ENCODE measurements around the gene PZP.
"Not testable (repeated sequence)": the region's sequence is repeated elsewhere in the genome, so short reads cannot be mapped to it uniquely, and the experiment has no call there.

PZP gene

DNA sequence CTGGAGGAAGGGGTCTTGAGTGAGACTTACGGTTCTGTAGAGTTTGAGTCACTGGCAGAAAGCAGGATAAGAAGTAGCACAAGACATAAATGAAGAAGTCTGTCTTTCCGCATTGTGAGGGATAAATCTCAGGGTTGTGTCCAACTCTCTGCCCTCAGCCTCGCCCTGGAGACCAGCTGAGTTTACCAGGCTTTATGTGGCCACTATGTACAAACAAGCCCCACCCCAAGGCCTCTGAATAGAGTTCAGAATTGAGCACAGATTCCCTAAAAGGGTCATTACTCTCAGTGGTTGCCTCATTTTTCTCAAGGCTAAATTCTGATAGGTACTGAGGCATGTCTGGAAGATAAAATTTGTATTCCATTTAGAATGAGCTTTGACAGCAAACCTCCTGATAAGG lies at the start of gene PZP:
PZP (minus strand) TSS at position 167 of the 400 bp plus-strand sequence; CDS start at position 113, 54 bp downstream.
- no peak for DNase-seq

DNA sequence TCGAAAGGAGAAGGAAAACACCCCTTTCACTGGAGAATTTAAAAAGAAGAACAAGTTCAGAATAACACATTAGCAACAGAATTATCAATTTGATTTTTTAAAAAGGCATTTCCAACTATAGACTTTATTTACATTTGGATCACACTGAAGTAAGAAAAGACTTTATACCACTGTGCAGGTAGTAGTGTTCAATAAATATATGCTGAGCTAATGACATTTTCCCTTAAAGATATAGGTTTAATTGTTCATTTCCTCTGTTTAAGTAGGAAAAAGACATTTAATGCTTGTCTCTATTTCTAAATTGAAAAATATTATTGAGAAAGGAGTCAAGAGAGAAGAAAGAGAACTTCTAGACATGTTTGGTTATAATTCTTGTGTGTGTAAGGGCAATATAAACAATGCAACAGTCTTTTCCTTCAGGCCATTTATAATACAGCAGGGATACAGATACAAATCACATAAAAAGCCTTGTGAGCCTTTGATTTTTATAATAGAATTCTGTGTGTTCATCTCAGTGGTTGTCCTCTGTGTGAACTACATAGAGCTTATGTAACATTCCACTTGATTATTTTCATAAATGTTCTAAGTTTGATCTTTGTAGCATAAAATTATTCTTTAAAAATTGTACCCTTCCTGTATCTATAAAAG lies 48.7 kb upstream of the PZP start:
- DNase-seq, result no peak

DNA sequence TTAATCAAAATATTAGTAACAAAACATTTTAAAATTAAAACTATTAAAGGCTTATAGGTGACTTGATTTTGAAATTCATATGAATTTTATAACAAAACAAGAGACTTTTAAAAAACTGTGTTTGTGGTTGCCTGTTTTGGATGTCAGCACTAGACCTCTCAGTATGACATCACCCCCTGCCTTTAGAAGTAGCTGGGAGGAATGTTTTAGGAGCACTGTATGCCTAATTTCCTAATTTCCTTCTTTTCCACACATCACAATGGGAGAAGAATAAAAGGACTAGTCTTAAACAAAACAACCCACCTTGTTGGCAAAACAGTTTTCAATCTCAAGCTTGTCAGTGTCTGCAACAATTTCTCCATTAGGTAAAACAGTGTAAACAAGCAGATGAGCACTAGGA lies 48.1 kb upstream of the PZP start:
- no peak for DNase-seq

DNA sequence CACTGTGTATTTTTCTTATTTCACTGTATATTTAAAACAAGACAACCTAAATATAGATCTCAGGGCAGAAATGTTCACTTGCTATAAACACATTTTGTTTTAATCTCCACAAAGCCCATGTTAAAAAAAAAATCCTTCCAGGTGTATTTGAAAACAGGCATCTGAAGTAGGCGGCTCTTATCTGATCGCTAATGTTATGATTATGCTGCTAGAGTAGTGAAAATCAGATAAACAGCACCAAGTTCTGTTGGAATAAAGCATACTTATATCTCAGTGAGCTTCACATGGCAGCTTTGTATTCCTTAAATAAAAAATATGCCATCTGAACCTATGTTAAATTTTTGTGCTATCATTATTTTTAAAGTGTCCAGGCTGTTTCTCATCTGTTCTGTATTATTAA lies 47.6 kb upstream of the PZP start:
- DNase-seq, result no peak

DNA sequence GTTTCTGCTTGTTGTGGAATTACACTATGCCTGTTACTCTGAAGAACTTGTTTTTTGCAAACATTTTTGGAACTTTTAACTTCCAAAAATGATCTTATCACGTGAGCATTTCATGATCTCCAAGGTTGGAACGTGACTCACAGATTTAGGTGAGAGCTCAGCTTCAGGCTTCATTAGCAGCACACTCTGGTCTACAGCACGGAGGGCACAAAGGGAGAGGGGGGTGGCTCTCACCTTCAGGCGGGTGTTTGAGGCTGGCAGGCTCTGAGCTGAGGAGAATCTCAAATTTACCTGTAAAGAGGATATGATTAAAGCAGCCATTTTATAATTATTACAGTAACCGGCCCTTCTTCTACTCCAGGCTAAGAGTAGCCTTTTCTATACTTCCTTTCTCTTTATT lies 45.3 kb upstream of the PZP start:
- DNase-seq, result no peak

DNA sequence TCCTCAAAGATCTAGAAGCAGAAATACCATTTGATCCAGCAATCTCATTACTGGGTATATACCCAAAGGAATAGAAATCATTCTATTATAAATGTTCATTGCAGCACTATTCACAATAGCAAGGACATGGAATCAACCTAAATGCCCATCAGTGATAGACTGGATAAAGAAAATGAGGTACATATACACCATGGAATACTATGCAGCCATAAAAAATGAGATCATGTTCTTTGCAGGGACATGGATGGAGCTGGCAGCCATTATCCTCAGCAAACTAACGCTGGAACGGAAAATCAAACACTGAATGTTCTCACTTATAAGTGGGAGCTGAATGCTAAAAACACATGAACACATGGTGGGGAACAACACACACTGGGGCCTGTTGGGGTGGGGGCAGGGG lies 44.6 kb upstream of the PZP start:
- DNase-seq, result not testable (repeated sequence)

DNA sequence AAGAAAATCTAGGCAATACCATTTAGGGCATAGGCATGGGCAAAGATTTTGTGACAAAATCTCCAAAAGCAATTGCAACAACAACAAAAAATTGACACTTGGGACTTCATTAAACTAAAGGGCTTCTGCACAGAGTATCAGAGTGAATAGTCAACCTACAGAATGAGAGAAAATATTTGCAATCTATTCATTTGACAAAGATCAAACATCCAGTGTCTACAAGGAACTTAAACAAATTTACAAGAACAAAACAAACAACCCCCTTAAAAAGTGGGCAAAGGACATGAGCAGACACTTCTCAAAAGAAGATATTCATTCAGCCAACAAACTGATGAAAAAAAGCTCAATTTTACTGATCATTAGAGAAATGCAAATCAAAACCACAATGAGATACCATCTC lies 44.1 kb upstream of the PZP start:
- no peak for DNase-seq

GRCh38 chr12:9248435-9248834 lies 40.2 kb upstream of the PZP start:
- DNase-seq, result no peak

GRCh38 chr12:9244894-9245293 lies 36.7 kb upstream of the PZP start:
- DNase-seq, result peak; percentile 90

GRCh38 chr12:9243999-9244649 lies 35.9 kb upstream of the PZP start:
- peak; percentile 21 for DNase-seq

- DNase-seq, result no peak
These were observed 33.1 kb upstream of the PZP start for GRCh38 chr12:9241301-9241700.

DNA sequence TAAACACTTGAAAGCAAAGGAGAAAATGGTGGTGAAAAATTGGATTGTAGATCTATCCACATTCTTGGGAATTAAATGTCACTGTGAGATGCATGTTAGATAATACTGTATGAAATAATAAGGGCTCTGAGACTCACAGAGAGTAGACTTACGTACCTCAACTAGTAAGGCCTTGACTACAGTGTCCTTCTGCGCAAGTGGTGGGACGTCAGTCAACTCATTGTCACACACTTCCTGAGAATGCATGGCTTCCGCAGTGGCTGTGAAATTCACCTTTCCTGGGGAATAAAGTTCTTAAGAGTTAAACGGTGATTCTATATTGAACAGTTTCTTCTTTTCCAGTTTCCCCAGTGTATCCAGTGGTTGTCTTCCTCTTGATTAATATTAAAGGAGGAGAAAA lies 32.6 kb upstream of the PZP start:
- no peak for DNase-seq

DNA sequence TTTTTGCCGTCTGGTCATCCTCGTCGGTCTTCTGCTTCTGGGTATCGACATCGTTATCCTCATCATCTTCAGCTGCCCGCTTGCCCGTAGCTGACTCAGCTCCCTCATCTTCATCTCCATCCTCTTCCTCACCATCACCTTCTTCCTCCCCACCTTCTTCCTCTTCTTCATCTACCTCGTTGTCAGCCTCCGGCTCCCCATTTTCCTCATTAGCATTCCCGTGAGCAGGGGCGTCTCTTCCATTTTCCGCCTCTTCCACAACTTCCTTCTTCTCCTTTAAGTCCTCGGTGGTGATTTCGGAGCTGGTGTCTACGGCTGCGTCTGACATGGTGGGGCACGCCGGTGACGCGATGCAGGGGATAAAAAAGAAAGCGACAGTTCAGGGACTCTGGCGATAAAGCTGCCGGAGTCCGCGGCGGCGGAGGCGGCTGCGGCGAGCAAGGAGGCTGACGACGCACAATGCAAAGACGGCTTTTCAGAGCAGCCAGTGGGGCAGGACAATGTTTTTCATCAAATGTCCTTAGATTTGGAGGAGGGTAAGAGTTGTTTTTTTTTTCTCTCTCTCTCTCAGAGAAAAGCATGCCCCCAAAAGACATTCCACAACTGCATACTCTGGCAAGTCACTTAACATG lies 31.9 kb upstream of the PZP start:
- DNase-seq, result peak; percentile 52

DNA sequence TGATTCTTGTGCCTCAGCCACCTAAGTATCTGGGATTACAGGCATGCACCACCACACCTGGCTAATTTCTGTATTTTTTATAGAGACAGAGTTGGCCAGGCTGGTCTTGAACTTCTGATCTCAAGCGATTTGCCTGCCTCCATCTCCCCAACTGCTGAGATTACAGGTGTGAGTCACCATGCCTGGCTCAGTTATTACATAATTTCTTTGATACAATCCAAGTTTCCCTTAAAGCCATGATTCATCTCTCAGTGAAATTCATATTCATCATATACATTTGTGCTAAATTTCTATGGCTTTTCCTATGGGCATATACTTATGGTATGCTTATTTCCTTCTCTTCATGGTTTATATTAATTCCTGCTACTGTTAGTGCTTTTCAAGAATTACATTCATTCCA lies 29.1 kb upstream of the PZP start:
- DNase-seq, result no peak

DNA sequence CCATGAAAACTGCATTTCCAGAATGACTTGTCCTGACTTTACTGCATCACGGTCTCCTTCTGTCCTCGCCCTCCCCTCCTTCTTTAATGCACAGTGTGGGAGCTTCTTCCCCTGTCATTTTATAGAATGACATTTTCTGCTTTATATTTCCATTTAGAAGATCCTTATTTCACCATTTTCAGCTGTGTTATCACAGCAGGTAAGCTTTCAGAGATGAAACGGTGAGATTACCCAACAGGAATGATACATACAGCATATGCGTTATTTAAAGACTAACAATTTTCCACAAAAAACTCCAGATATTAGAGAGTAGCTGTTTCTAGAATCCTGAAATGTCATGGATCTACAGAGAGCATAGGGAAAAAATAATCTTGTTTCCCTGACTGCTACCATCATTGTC lies 27.3 kb upstream of the PZP start:
- DNase-seq, result no peak

GRCh38 chr12:9227950-9228349 lies 19.8 kb upstream of the PZP start:
- DNase-seq, result no peak

- no peak for DNase-seq
These were observed 15.6 kb upstream of the PZP start for GRCh38 chr12:9223830-9224229.

- no peak for DNase-seq
These were observed 13.3 kb upstream of the PZP start for GRCh38 chr12:9221483-9221882.

DNA sequence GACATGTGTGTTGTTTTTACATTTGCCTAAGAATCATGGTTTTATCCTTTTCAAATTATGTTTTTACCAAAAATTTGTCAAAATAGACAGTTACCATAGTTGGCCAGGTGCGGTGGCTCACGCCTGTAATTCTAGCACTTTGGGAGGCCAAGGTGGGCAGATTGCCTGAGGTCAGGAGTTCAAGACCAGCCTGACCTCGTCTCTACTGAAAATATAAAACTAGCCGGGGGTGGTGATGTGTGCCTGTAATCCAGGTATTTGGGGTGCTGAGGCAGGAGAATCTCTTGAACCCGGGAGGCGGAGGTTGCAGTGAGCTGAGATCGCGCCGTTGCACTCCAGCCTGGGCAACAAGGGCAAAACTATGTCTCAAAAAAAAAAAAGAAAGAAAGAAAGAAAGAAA lies 12.8 kb upstream of the PZP start:
- DNase-seq, result not testable (repeated sequence)

GRCh38 chr12:9214534-9214933 lies 6.3 kb upstream of the PZP start:
- no peak for DNase-seq

GRCh38 chr12:9211687-9212086 lies 3.5 kb upstream of the PZP start:
- DNase-seq, result no peak

- DNase-seq, result no peak
These were observed 3.8 kb downstream of the PZP start for GRCh38 chr12:9204380-9204779.

DNA sequence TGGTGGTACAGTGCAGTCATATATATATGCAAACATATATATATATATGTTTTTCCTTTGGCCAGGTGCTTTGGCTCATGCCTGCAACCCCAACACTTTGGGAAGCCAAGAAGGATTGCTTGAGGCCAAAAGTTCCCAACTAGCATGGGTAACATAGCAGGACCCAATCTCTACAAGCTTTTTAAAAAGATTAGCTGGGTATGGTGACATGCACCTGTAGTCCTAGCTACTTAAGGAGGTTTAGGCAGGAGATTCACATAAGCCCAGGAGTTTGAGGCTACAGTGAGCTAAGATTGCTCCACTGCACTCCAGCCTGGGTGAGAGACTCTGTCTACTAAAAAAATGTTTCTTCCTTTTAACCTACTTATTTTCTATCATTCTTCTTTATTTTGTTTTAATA lies 10.2 kb downstream of the PZP start:
- DNase-seq, result no peak

DNA sequence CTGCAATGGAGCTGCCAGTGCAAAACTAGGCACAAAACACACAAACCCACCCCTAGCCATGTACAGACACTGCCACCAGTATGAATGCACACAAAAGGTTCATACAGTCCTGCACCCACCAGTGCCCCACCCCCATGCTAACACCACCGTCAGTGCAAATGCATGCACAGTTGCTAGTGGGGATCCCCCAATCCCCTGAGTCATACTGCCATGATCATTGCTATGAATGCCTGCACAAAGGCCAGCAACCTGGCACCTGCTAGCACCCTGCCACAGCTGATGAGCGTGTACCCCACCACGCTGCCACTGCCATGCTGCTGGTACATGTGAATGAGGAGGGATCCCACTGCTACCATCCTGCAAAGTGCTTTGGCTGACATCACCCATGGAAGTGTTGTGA lies 23.9 kb downstream of the PZP start:
- no peak for DNase-seq

- no peak for DNase-seq
These were observed 27.4 kb downstream of the PZP start for GRCh38 chr12:9180810-9181209.
